ENCODE measurements around the gene ARHGEF3. TPM values are rescaled to one million over a fixed set of nuclear protein-coding genes. Genes with fewer than 3 reads are reported as not detected.

The ARHGEF3 gene
- total RNA-seq, 1 donor = 21.7 TPM

- H3K36me3 ChIP-seq (ENCODE audit: insufficient read depth, low read length) = no peaks in the 10 kb centered on the region
- DNase-seq (ENCODE audit: insufficient read length, low spot score, missing footprints) = no peak
- H3K79me2 ChIP-seq (ENCODE audit: insufficient read depth, low read length) = peaks cover 3% of the 10 kb centered on the region
Measured at GRCh38 chr3:56792193-56792592, 9.6 kb downstream of the ARHGEF3 start.

GRCh38 chr3:56790016-56790821 lies 11.5 kb downstream of the ARHGEF3 start:
- no peaks in the 10 kb centered on the region for H4K20me1 ChIP-seq (ENCODE audit: insufficient read depth, low read length)
- peaks cover 3% of the 10 kb centered on the region for H3K4me1 ChIP-seq (ENCODE audit: insufficient read depth, low read length)
- DNase-seq (ENCODE audit: insufficient read length, low spot score, missing footprints) = no peak
- no peaks in the 10 kb centered on the region for H3K36me3 ChIP-seq (ENCODE audit: insufficient read depth, low read length)
- H3K27me3 ChIP-seq (ENCODE audit: insufficient read depth, low read length) = no peaks in the 10 kb centered on the region
- H3K9me3 ChIP-seq (ENCODE audit: low read depth, low read length) = no peaks in the 10 kb centered on the region
- H3K27ac ChIP-seq (ENCODE audit: low read depth, low read length) = no peak overlapping the region
- H2AFZ ChIP-seq (ENCODE audit: low read length) = no peak overlapping the region
- no peak overlapping the region for H3K4me3 ChIP-seq (ENCODE audit: insufficient read depth, low read length)
- H3K4me2 ChIP-seq (ENCODE audit: insufficient read depth, low read length) = no peak overlapping the region
- H3K79me2 ChIP-seq (ENCODE audit: insufficient read depth, low read length) = no peaks in the 10 kb centered on the region
- no peak for TF ChIP-seq CTCF (IDR thresholded peaks at IDR 0.05; ENCODE audit: extremely low read depth, low read depth, low read length)

More at GRCh38 chr3:56792193-56792592, 9.6 kb downstream of the ARHGEF3 start:
- Histone ChIP-seq H3K4me1 (ENCODE audit: insufficient read depth, low read length) (peaks cover 20% of the 10 kb centered on the region), H3K9me3 (ENCODE audit: low read depth, low read length) (no peaks in the 10 kb centered on the region), H3K27ac (ENCODE audit: low read depth, low read length) (no peak overlapping the region), H3K4me3 (ENCODE audit: insufficient read depth, low read length) (no peak overlapping the region), H2AFZ (ENCODE audit: low read length) (no peak overlapping the region), H3K27me3 (ENCODE audit: insufficient read depth, low read length) (no peaks in the 10 kb centered on the region), H4K20me1 (ENCODE audit: insufficient read depth, low read length) (no peaks in the 10 kb centered on the region), H3K4me2 (ENCODE audit: insufficient read depth, low read length) (no peak overlapping the region)
- TF ChIP-seq CTCF (IDR thresholded peaks at IDR 0.05; ENCODE audit: extremely low read depth, low read depth, low read length) = no peak

- no peaks in the 10 kb centered on the region for H3K27me3 ChIP-seq (ENCODE audit: insufficient read depth, low read length)
- TF ChIP-seq CTCF (IDR thresholded peaks at IDR 0.05; ENCODE audit: extremely low read depth, low read depth, low read length) = no peak
- H3K36me3 ChIP-seq (ENCODE audit: insufficient read depth, low read length) = no peaks in the 10 kb centered on the region
- no peaks in the 10 kb centered on the region for H4K20me1 ChIP-seq (ENCODE audit: insufficient read depth, low read length)
- H3K27ac ChIP-seq (ENCODE audit: low read depth, low read length) = no peak overlapping the region
- no peak overlapping the region for H2AFZ ChIP-seq (ENCODE audit: low read length)
- DNase-seq (ENCODE audit: insufficient read length, low spot score, missing footprints) = no peak
- no peak overlapping the region for H3K4me3 ChIP-seq (ENCODE audit: insufficient read depth, low read length)
- no peaks in the 10 kb centered on the region for H3K9me3 ChIP-seq (ENCODE audit: low read depth, low read length)
- peaks cover 6% of the 10 kb centered on the region for H3K4me1 ChIP-seq (ENCODE audit: insufficient read depth, low read length)
- H3K4me2 ChIP-seq (ENCODE audit: insufficient read depth, low read length) = no peak overlapping the region
- H3K79me2 ChIP-seq (ENCODE audit: insufficient read depth, low read length) = no peaks in the 10 kb centered on the region
Measured at GRCh38 chr3:56789076-56789475, 12.7 kb downstream of the ARHGEF3 start.

- H3K9me3 ChIP-seq (ENCODE audit: low read depth, low read length) = no peaks in the 10 kb centered on the region
- no peak overlapping the region for H2AFZ ChIP-seq (ENCODE audit: low read length)
- H3K36me3 ChIP-seq (ENCODE audit: insufficient read depth, low read length) = no peaks in the 10 kb centered on the region
- H3K4me2 ChIP-seq (ENCODE audit: insufficient read depth, low read length) = no peak overlapping the region
- H3K27me3 ChIP-seq (ENCODE audit: insufficient read depth, low read length) = no peaks in the 10 kb centered on the region
- DNase-seq (ENCODE audit: insufficient read length, low spot score, missing footprints) = no peak
- no peaks in the 10 kb centered on the region for H3K79me2 ChIP-seq (ENCODE audit: insufficient read depth, low read length)
- TF ChIP-seq CTCF (IDR thresholded peaks at IDR 0.05; ENCODE audit: extremely low read depth, low read depth, low read length) = no peak
- H3K27ac ChIP-seq (ENCODE audit: low read depth, low read length) = no peak overlapping the region
- no peaks in the 10 kb centered on the region for H4K20me1 ChIP-seq (ENCODE audit: insufficient read depth, low read length)
- H3K4me1 ChIP-seq (ENCODE audit: insufficient read depth, low read length) = peaks cover 11% of the 10 kb centered on the region
- H3K4me3 ChIP-seq (ENCODE audit: insufficient read depth, low read length) = no peak overlapping the region
Measured at GRCh38 chr3:56788521-56788920, 13.2 kb downstream of the ARHGEF3 start.

All from osteoblast (primary cell).